HL-60 (cell line): ENCODE data around the gene VAV2.

Experiments
- DNase-seq, 2 experiments: peaks; one replicate each; pipeline ENCODE4 v3.0.0-alpha.2; 2010 to 2020; ENCODE audit warnings: low read depth in 1 of 2, low spot score in 1 of 2
- H3K27ac ChIP-seq: fragments of 250-450 bp; sonication (Bioruptor Pico); replicated peaks from 2 replicates; pipeline ENCODE4 v1.5.1; 2020; ENCODE audit warnings: mild to moderate bottlenecking, moderate library complexity
- H3K27me3 ChIP-seq: fragments of 250-450 bp; sonication (Bioruptor Pico); 2 replicates; pipeline ENCODE4 v1.5.1; 2021; ENCODE audit warnings: mild to moderate bottlenecking, moderate library complexity; ENCODE audit not compliant: insufficient read depth, poor library complexity, severe bottlenecking
- H3K4me3 ChIP-seq: replicated peaks from 2 replicates; pipeline ENCODE4 v1.5.1; 2011; ENCODE audit warnings: mild to moderate bottlenecking, control low read depth, low read length; ENCODE audit not compliant: insufficient read depth
- GABPA ChIP-seq: IDR thresholded peaks from 2 replicates; pipeline ENCODE4 v1.6.1; 2012; ENCODE audit warnings: low read depth
- POLR2AphosphoS5 ChIP-seq: IDR thresholded peaks from 2 replicates; pipeline ENCODE4 v1.6.1; 2012; ENCODE audit warnings: low read depth
- SPI1 ChIP-seq: IDR thresholded peaks from 2 replicates; pipeline ENCODE4 v1.6.1; 2012; ENCODE audit warnings: low read depth, mild to moderate bottlenecking, borderline replicate concordance
- TF ChIP-seq, protein P1 (sequence below): IDR thresholded peaks from one replicate; pipeline ENCODE4 v1.5.1; 2011; ENCODE audit warnings: low read length, control low read depth, inconsistent platforms; ENCODE audit not compliant: insufficient read depth
- TF ChIP-seq, protein P2 (sequence below): IDR thresholded peaks from 2 replicates; pipeline ENCODE4 v1.6.1; 2012; ENCODE audit warnings: low read depth; ENCODE audit not compliant: insufficient replicate concordance

The VAV2 gene

DNA sequence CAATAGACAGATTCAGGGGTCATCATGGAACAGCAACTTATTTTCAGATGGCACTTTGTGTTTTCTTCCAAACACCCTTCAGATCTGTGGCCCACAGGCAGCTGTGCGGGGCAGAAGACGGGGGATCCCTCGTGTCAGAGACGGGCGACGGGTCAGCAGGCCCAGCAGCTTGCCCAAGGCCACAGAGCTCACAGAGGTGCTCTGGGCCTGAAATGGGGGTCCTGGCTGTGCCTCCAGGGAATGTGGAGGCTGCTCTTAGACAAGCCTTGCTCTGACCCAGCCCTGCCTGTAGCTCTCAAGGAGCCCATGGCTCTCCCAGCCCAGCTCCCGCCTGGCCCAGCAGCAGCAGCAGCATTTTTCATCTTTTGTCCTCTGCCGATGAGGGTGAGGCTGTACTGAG is 213.0 kb downstream of the VAV2 start:
- no peak overlapping the region for H3K4me3 ChIP-seq
- TF ChIP-seq GABPA = no peak
- TF ChIP-seq POLR2AphosphoS5 = no peak
- TF ChIP-seq, protein P1, sequence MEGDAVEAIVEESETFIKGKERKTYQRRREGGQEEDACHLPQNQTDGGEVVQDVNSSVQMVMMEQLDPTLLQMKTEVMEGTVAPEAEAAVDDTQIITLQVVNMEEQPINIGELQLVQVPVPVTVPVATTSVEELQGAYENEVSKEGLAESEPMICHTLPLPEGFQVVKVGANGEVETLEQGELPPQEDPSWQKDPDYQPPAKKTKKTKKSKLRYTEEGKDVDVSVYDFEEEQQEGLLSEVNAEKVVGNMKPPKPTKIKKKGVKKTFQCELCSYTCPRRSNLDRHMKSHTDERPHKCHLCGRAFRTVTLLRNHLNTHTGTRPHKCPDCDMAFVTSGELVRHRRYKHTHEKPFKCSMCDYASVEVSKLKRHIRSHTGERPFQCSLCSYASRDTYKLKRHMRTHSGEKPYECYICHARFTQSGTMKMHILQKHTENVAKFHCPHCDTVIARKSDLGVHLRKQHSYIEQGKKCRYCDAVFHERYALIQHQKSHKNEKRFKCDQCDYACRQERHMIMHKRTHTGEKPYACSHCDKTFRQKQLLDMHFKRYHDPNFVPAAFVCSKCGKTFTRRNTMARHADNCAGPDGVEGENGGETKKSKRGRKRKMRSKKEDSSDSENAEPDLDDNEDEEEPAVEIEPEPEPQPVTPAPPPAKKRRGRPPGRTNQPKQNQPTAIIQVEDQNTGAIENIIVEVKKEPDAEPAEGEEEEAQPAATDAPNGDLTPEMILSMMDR = no peak
- TF ChIP-seq, protein P2, sequence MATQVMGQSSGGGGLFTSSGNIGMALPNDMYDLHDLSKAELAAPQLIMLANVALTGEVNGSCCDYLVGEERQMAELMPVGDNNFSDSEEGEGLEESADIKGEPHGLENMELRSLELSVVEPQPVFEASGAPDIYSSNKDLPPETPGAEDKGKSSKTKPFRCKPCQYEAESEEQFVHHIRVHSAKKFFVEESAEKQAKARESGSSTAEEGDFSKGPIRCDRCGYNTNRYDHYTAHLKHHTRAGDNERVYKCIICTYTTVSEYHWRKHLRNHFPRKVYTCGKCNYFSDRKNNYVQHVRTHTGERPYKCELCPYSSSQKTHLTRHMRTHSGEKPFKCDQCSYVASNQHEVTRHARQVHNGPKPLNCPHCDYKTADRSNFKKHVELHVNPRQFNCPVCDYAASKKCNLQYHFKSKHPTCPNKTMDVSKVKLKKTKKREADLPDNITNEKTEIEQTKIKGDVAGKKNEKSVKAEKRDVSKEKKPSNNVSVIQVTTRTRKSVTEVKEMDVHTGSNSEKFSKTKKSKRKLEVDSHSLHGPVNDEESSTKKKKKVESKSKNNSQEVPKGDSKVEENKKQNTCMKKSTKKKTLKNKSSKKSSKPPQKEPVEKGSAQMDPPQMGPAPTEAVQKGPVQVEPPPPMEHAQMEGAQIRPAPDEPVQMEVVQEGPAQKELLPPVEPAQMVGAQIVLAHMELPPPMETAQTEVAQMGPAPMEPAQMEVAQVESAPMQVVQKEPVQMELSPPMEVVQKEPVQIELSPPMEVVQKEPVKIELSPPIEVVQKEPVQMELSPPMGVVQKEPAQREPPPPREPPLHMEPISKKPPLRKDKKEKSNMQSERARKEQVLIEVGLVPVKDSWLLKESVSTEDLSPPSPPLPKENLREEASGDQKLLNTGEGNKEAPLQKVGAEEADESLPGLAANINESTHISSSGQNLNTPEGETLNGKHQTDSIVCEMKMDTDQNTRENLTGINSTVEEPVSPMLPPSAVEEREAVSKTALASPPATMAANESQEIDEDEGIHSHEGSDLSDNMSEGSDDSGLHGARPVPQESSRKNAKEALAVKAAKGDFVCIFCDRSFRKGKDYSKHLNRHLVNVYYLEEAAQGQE = no peak
- no peak for TF ChIP-seq SPI1
- H3K27ac ChIP-seq = no peak overlapping the region
- no peak for DNase-seq
- no peaks in the 10 kb centered on the region for H3K27me3 ChIP-seq

DNA sequence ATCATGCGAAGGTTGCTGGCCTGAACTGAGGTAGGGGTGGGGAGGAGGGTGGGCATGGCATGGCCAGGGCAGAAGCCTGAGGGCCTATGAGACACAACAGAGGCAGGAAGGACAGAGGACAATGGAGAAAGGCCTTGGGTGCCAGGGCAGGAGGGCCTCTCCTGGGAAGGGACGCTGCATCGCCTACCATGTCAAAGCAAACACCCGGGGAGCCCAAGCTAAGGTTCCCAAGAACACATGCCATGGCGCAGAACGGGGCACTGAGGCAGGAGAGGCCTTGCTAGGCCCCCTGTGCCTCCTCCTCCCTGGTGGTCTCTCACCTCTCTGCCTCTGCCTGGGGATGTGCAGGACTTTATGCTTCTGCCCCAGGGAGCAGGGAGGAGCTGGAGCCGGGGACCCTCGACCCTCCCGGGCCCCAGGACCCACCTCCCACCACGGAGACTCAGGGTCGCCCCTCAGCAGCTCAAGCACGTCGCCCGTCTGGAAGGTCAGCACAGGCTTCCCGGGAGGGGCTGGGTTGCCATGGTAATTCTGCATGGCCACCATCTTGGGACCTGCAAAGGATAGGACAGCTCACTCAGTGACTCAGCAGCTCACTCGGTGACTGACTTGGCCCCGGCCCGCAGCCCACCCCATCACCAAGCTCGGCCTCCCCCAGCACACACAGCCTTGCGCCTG is 213.6 kb downstream of the VAV2 start:
- no peak for TF ChIP-seq SPI1
- TF ChIP-seq, protein P2 = no peak
- TF ChIP-seq, protein P1 = no peak
- TF ChIP-seq POLR2AphosphoS5 = no peak
- TF ChIP-seq GABPA = no peak
- Histone ChIP-seq H3K4me3 (no peak overlapping the region), H3K27me3 (no peaks in the 10 kb centered on the region), H3K27ac (no peak overlapping the region)
- DNase-seq = no peak

DNA sequence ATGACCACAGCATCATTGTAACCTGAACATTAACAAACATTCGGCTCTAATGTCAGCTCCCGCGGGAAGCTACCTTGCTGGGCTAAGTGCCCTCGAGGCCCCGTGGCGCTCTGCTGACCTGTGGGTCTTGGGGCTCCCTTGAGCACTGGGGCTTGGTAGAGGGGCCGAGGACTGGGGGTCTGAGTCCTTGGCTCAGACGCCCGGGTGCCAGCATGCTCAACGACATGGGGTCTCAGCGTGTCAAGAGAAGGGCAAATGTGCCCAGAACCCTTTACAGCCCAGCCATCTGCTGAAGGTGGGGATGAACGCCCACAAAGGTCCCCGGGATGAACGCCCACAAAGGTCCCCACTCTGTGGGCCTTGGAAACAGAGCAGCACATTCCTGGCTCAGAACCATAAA is 214.3 kb downstream of the VAV2 start:
- no peak for DNase-seq
- Histone ChIP-seq H3K27me3 (no peaks in the 10 kb centered on the region), H3K27ac (no peak overlapping the region), H3K4me3 (no peak overlapping the region)
- TF ChIP-seq, protein P1 = no peak
- no peak for TF ChIP-seq SPI1
- TF ChIP-seq, protein P2 = no peak
- no peak for TF ChIP-seq POLR2AphosphoS5
- TF ChIP-seq GABPA = no peak
